HepG2 (cell line): ENCODE results near the gene ALG3. TPM values are rescaled to one million over a fixed set of nuclear protein-coding genes. Genes with fewer than 3 reads are reported as not detected.

ENCODE experiments used
- FOXJ3 ChIP-seq: sonication (generic); formaldehyde crosslinking; IDR thresholded peaks from 2 replicates; pipeline ENCODE4 v1.4.0; 2020; ENCODE audit warnings: missing genetic modification reagents, mild to moderate bottlenecking, borderline replicate concordance
- GATA4 ChIP-seq: sonication (generic); IDR thresholded peaks from 2 replicates; pipeline ENCODE4 v1.6.1; 2016; ENCODE audit warnings: antibody characterized with exemption, low read depth, borderline replicate concordance
- KDM1A ChIP-seq: IDR thresholded peaks from 2 replicates; pipeline ENCODE4 v1.6.1; 2016; ENCODE audit warnings: missing compliant biosample characterization
- MIXL1 ChIP-seq: IDR thresholded peaks from 2 replicates; pipeline ENCODE4 v1.6.1; 2016
- MXD4 ChIP-seq: IDR thresholded peaks from 2 replicates; pipeline ENCODE4 v1.6.1; 2016; ENCODE audit warnings: mild to moderate bottlenecking, missing biosample characterization, missing genetic modification reagents
- NFRKB ChIP-seq: fragments of 450-650 bp; IDR thresholded peaks from 2 replicates; pipeline ENCODE4 v1.6.1; 2017
- NR1H2 ChIP-seq: sonication (generic); formaldehyde crosslinking; IDR thresholded peaks from 2 replicates; pipeline ENCODE4 v1.8.1; 2022; ENCODE audit warnings: low read depth, missing genetic modification reagents, borderline replicate concordance
- RARA ChIP-seq: IDR thresholded peaks from 2 replicates; pipeline ENCODE4 v1.6.1; 2016; ENCODE audit warnings: missing genetic modification reagents, missing compliant biosample characterization
- RFXANK ChIP-seq: IDR thresholded peaks from 2 replicates; pipeline ENCODE4 v1.6.1; 2016
- ZNF326 ChIP-seq: sonication (generic); formaldehyde crosslinking; IDR thresholded peaks from 2 replicates; pipeline ENCODE4 v1.4.0; 2020; ENCODE audit warnings: missing genetic modification reagents, borderline replicate concordance
- ZNF382 ChIP-seq: sonication (generic); formaldehyde crosslinking; IDR thresholded peaks from 2 replicates; pipeline ENCODE4 v1.5.0; 2020; ENCODE audit warnings: missing genetic modification reagents, mild to moderate bottlenecking, borderline replicate concordance
- ZNF44 ChIP-seq: sonication (generic); formaldehyde crosslinking; IDR thresholded peaks from 2 replicates; pipeline ENCODE4 v1.5.1; 2020; ENCODE audit warnings: mild to moderate bottlenecking, missing genetic modification reagents
- polyA plus RNA-seq, 8 experiments: library from polyadenylated mRNA; depleted of rRNA in 3 of 8; stranded (reverse) in 7 of 8; unstranded in 1 of 8; fragments of >200 nt; fragmentation: Illumina TruSeq in 4 of 8; extraction: Trizol in 4 of 8; gene quantifications; 2 replicates each; pipeline versions ENCODE4 v1.2.1 to v1.2.3, GENCODE V29; 2011 to 2016; ENCODE audit warnings: low read depth in 4 of 8, missing spikeins in 1 of 8, mixed read lengths in 1 of 8; ENCODE audit not compliant: insufficient read depth in 1 of 8
- total RNA-seq, 5 experiments: library from RNA; depleted of rRNA; stranded (reverse); fragments of >200 nt; fragmentation: Illumina TruSeq; extraction: Trizol; gene quantifications; 2 replicates each; pipeline ENCODE4 v1.2.3, GENCODE V29; 2016; ENCODE audit warnings: low read depth in 1 of 5
- TF ChIP-seq, protein P1 (sequence below): sonication (generic); formaldehyde crosslinking; conservative IDR thresholded peaks from 2 replicates; pipeline ENCODE4 v1.4.0; 2020; ENCODE audit warnings: missing genetic modification reagents
- TF ChIP-seq, protein P2 (sequence below): sonication (generic); formaldehyde crosslinking; IDR thresholded peaks from 2 replicates; pipeline ENCODE4 v1.8.1; 2023; ENCODE audit warnings: missing genetic modification reagents, mild to moderate bottlenecking, borderline replicate concordance
- TF ChIP-seq, protein P3 (sequence below): sonication (generic); formaldehyde crosslinking; IDR thresholded peaks from 2 replicates; pipeline ENCODE4 v1.9.0; 2021; ENCODE audit warnings: missing genetic modification reagents, mild to moderate bottlenecking, borderline replicate concordance
- TF ChIP-seq, protein P4 (sequence below): sonication (generic); formaldehyde crosslinking; IDR thresholded peaks from 2 replicates; pipeline ENCODE4 v1.8.0; 2022; ENCODE audit warnings: mild to moderate bottlenecking, missing genetic modification reagents; ENCODE audit not compliant: insufficient replicate concordance
- TF ChIP-seq, protein P5 (sequence below): sonication (generic); formaldehyde crosslinking; IDR thresholded peaks from 2 replicates; pipeline ENCODE4 v1.8.1; 2022; ENCODE audit warnings: low read depth, mild to moderate bottlenecking, missing genetic modification reagents
- TF ChIP-seq, protein P6 (sequence below): IDR thresholded peaks from 2 replicates; pipeline ENCODE4 v1.6.1; 2018; ENCODE audit warnings: missing genetic modification reagents, mild to moderate bottlenecking, missing compliant biosample characterization
- TF ChIP-seq, protein P7 (sequence below): sonication (generic); formaldehyde crosslinking; IDR thresholded peaks from 2 replicates; pipeline ENCODE4 v1.5.0; 2020; ENCODE audit warnings: missing genetic modification reagents

The ALG3 gene
- total and polyA plus RNA-seq, 2 of the 13 experiments (the other 11 are each of a cell fraction or from before 2014, with no cell fraction given) = 46.6 to 57.1 TPM

DNA sequence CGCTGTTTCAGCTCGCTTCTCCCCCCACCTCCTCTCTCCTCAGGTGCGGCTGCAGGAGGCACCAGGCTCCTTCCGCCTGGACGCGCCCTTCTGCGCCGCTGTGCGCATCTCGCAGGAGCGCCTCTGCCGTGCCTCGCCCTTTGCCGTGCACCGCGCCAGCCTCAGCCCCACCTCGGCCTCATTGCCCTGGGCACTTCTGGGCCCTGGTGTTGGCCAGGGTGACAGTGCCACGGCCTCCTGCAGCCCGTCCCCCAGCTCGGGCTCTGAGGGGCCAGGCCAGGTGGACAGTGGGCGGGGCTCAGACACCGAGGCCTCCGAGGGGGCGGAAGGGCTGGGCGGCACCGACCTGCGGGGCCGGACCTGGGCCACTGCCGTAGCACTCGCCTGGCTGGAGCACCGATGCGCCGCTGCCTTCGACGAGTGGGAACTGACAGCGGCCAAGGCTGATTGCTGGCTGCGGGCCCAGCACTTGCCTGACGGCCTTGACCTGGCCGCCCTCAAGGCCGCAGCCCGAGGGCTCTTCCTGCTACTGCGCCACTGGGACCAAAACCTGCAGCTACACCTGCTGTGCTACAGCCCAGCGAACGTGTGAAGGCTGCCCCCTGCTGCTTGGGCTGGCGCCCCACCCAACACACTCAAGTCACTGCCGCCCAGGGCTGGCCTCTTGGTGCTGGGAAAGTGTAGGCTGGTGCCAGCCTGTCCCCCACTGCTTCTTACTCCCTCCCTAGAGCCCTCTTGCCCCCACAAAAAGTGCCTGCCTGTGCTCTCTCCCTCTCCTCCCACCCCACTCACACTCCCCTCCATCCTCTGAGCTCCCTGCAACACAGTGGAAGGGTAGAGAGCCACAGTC is 7.1 kb downstream of the ALG3 start (continued):
- TF ChIP-seq, protein P1, sequence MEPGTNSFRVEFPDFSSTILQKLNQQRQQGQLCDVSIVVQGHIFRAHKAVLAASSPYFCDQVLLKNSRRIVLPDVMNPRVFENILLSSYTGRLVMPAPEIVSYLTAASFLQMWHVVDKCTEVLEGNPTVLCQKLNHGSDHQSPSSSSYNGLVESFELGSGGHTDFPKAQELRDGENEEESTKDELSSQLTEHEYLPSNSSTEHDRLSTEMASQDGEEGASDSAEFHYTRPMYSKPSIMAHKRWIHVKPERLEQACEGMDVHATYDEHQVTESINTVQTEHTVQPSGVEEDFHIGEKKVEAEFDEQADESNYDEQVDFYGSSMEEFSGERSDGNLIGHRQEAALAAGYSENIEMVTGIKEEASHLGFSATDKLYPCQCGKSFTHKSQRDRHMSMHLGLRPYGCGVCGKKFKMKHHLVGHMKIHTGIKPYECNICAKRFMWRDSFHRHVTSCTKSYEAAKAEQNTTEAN (CRISPR knock-in tag) = peak; percentile 74; the same call in 1 of the 2 replicates
- peak; percentile 55; the same call in 1 of the 2 replicates for TF ChIP-seq RFXANK (CRISPR knock-in tag)
- TF ChIP-seq, protein P2, sequence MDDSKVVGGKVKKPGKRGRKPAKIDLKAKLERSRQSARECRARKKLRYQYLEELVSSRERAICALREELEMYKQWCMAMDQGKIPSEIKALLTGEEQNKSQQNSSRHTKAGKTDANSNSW = no peak
- TF ChIP-seq GATA4 = no peak
- TF ChIP-seq, protein P3, sequence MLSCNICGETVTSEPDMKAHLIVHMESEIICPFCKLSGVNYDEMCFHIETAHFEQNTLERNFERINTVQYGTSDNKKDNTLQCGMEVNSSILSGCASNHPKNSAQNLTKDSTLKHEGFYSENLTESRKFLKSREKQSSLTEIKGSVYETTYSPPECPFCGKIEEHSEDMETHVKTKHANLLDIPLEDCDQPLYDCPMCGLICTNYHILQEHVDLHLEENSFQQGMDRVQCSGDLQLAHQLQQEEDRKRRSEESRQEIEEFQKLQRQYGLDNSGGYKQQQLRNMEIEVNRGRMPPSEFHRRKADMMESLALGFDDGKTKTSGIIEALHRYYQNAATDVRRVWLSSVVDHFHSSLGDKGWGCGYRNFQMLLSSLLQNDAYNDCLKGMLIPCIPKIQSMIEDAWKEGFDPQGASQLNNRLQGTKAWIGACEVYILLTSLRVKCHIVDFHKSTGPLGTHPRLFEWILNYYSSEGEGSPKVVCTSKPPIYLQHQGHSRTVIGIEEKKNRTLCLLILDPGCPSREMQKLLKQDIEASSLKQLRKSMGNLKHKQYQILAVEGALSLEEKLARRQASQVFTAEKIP (CRISPR knock-in tag) = no peak
- TF ChIP-seq NR1H2 (CRISPR knock-in tag) = no peak
- 0 out of 2 replicates have a peak, but pooled peaks have one; percentile 47 for TF ChIP-seq ZNF44 (CRISPR knock-in tag)
- TF ChIP-seq, protein P4, sequence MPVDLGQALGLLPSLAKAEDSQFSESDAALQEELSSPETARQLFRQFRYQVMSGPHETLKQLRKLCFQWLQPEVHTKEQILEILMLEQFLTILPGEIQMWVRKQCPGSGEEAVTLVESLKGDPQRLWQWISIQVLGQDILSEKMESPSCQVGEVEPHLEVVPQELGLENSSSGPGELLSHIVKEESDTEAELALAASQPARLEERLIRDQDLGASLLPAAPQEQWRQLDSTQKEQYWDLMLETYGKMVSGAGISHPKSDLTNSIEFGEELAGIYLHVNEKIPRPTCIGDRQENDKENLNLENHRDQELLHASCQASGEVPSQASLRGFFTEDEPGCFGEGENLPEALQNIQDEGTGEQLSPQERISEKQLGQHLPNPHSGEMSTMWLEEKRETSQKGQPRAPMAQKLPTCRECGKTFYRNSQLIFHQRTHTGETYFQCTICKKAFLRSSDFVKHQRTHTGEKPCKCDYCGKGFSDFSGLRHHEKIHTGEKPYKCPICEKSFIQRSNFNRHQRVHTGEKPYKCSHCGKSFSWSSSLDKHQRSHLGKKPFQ = peak; percentile 89
- TF ChIP-seq MIXL1 (CRISPR knock-in tag) = peak; percentile 81; the same call in 1 of the 2 replicates
- no peak for TF ChIP-seq NFRKB
- peak; percentile 95 for TF ChIP-seq RARA (CRISPR knock-in tag)
- TF ChIP-seq, protein P5, sequence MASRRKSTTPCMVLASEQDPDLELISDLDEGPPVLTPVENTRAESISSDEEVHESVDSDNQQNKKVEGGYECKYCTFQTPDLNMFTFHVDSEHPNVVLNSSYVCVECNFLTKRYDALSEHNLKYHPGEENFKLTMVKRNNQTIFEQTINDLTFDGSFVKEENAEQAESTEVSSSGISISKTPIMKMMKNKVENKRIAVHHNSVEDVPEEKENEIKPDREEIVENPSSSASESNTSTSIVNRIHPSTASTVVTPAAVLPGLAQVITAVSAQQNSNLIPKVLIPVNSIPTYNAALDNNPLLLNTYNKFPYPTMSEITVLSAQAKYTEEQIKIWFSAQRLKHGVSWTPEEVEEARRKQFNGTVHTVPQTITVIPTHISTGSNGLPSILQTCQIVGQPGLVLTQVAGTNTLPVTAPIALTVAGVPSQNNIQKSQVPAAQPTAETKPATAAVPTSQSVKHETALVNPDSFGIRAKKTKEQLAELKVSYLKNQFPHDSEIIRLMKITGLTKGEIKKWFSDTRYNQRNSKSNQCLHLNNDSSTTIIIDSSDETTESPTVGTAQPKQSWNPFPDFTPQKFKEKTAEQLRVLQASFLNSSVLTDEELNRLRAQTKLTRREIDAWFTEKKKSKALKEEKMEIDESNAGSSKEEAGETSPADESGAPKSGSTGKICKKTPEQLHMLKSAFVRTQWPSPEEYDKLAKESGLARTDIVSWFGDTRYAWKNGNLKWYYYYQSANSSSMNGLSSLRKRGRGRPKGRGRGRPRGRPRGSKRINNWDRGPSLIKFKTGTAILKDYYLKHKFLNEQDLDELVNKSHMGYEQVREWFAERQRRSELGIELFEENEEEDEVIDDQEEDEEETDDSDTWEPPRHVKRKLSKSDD (CRISPR knock-in tag) = peak; percentile 86; the same call in 1 of the 2 replicates
- no peak for TF ChIP-seq ZNF326 (CRISPR knock-in tag)
- no peak for TF ChIP-seq ZNF382 (CRISPR knock-in tag)
- peak; percentile 70; the same call in 1 of the 2 replicates for TF ChIP-seq MXD4 (CRISPR knock-in tag)
- TF ChIP-seq, protein P6, sequence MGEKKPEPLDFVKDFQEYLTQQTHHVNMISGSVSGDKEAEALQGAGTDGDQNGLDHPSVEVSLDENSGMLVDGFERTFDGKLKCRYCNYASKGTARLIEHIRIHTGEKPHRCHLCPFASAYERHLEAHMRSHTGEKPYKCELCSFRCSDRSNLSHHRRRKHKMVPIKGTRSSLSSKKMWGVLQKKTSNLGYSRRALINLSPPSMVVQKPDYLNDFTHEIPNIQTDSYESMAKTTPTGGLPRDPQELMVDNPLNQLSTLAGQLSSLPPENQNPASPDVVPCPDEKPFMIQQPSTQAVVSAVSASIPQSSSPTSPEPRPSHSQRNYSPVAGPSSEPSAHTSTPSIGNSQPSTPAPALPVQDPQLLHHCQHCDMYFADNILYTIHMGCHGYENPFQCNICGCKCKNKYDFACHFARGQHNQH (CRISPR knock-in tag) = peak; percentile 96
- 0 out of 2 replicates have a peak, but pooled peaks have one; percentile 21 for TF ChIP-seq KDM1A
- TF ChIP-seq FOXJ3 (CRISPR knock-in tag) = peak; percentile 81; the same call in 1 of the 2 replicates
- TF ChIP-seq, protein P7, sequence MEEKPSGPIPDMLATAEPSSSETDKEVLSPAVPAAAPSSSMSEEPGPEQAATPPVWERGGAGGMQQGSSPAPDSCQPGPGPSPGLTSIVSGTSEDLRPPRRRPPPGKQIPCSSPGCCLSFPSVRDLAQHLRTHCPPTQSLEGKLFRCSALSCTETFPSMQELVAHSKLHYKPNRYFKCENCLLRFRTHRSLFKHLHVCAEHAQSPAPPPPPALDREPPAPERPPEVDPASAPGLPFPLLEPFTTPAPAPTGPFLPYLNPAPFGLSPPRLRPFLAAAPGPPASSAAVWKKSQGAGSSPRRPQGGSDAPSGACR = no peak
